A549 (cell line): ENCODE results near the gene CPED1. TPM values are rescaled to one million over a fixed set of nuclear protein-coding genes. Genes with fewer than 3 reads are reported as not detected.

ENCODE experiments used
- ATAC-seq, 2 experiments: fragments of 200-7000 bp in 1 of 2; fragments of >200 bp in 1 of 2; cut with Nextera tagmentation in 1 of 2; cut with Tn5 transposase in 1 of 2; 3 replicates each; pipeline versions ENCODE4 v1.8.0 to v1.9.1; 2018 to 2020; ENCODE audit warnings: mild to moderate bottlenecking in 1 of 2, moderate library complexity in 1 of 2
- CTCF ChIA-PET: fragments of 300-600 bp; sonication (Branson Sonifier 250); formaldehyde crosslinking; extraction: SDS; loops from one replicate; lab custom pipeline; 2021; ENCODE audit warnings: antibody characterized with exemption, inconsistent platforms; lab: Yijun Ruan, JAX
- POLR2A ChIA-PET: fragments of 350-600 bp; formaldehyde crosslinking; extraction: SDS; loops from one replicate; lab custom pipeline; 2021; ENCODE audit warnings: antibody characterized with exemption, inconsistent platforms; lab: Yijun Ruan, JAX
- DNase-seq, 2 experiments: peaks; one replicate each; pipeline versions ENCODE4 v3.0.0 to v3.0.0-alpha.2; 2011 to 2016; ENCODE audit warnings: low read depth in 1 of 2, low spot score in 1 of 2
- FAIRE-seq: peaks from 2 replicates; lab custom pipeline; 2011; peaks lifted over from hg19 to GRCh38; lab: Jason Lieb, UNC
- H3K27ac ChIP-seq, 2 experiments: fragments of >200 bp; sonication (Bioruptor Twin); formaldehyde crosslinking; 3 replicates each; pipeline ENCODE4 v1.5.1; 2016 to 2017
- H3K4me1 ChIP-seq: fragments of >200 bp; sonication (Bioruptor Twin); formaldehyde crosslinking; 3 replicates; pipeline ENCODE4 v1.6.1; 2016
- H3K4me2 ChIP-seq: fragments of >200 bp; sonication (Bioruptor Twin); formaldehyde crosslinking; 3 replicates; pipeline ENCODE4 v1.6.1; 2016
- H3K4me3 ChIP-seq: fragments of >200 bp; sonication (Bioruptor Twin); formaldehyde crosslinking; 3 replicates; pipeline ENCODE4 v1.5.1; 2016
- H3K9me3 ChIP-seq: fragments of >200 bp; sonication (Bioruptor Twin); formaldehyde crosslinking; 3 replicates; pipeline ENCODE4 v1.6.1; 2016
- ATOH8 ChIP-seq: fragments of 250-450 bp; sonication (Bioruptor Pico); IDR thresholded peaks from 2 replicates; pipeline ENCODE4 v1.5.0; 2020; ENCODE audit warnings: low read depth, mild to moderate bottlenecking, moderate library complexity
- BHLHE40 ChIP-seq: IDR thresholded peaks from 2 replicates; pipeline ENCODE4 v1.6.1; 2012; ENCODE audit warnings: low read depth, low read length, inconsistent platforms
- CHD2 ChIP-seq: fragments of 150-350 bp; IDR thresholded peaks from 2 replicates; pipeline ENCODE4 v1.6.1; 2014; ENCODE audit warnings: low read length; ENCODE audit not compliant: partially characterized antibody
- E2F6 ChIP-seq: IDR thresholded peaks from 2 replicates; pipeline ENCODE4 v1.6.1; 2012; ENCODE audit warnings: low read depth, borderline replicate concordance
- EHF ChIP-seq: fragments of 250-450 bp; sonication (Bioruptor Pico); IDR thresholded peaks from 2 replicates; pipeline ENCODE4 v1.5.0; 2020; ENCODE audit warnings: mild to moderate bottlenecking
- ELK1 ChIP-seq: fragments of 150-350 bp; IDR thresholded peaks from 2 replicates; pipeline ENCODE4 v1.6.1; 2014; ENCODE audit warnings: low read depth, mild to moderate bottlenecking, low read length
- EP300 ChIP-seq, 2 experiments: fragments of >200 bp; sonication (Bioruptor Twin); formaldehyde crosslinking; IDR thresholded peaks; 2 replicates in 1 of 2; 3 replicates in 1 of 2; pipeline ENCODE4 v1.6.1; 2016 to 2017
- FOXS1 ChIP-seq: fragments of 250-450 bp; sonication (Bioruptor Pico); IDR thresholded peaks from 2 replicates; pipeline ENCODE4 v1.5.0; 2020; ENCODE audit warnings: mild to moderate bottlenecking, moderate library complexity
- HOXA7 ChIP-seq: fragments of 250-450 bp; sonication (Bioruptor Pico); IDR thresholded peaks from 2 replicates; pipeline ENCODE4 v1.5.0; 2020; ENCODE audit warnings: mild to moderate bottlenecking, moderate library complexity
- KDM5A ChIP-seq: fragments of 200-600 bp; sonication (generic); IDR thresholded peaks from 2 replicates; pipeline ENCODE4 v1.6.1; 2016; ENCODE audit warnings: antibody characterized with exemption, mild to moderate bottlenecking
- MAX ChIP-seq: IDR thresholded peaks from 2 replicates; pipeline ENCODE4 v1.6.1; 2012
- MAZ ChIP-seq: fragments of 150-350 bp; IDR thresholded peaks from 2 replicates; pipeline ENCODE4 v1.6.1; 2014; ENCODE audit warnings: antibody characterized with exemption, low read depth, low read length, borderline replicate concordance
- NFE2L2 ChIP-seq: fragments of 150-350 bp; conservative IDR thresholded peaks from 2 replicates; pipeline ENCODE4 v1.6.1; 2014; ENCODE audit warnings: low read length
- NPAS2 ChIP-seq: fragments of 250-450 bp; sonication (Bioruptor Pico); IDR thresholded peaks from 2 replicates; pipeline ENCODE4 v1.8.0; 2022; ENCODE audit warnings: mild to moderate bottlenecking, moderate library complexity, borderline replicate concordance
- NR3C1 ChIP-seq: fragments of >200 bp; sonication (Bioruptor Twin); formaldehyde crosslinking; IDR thresholded peaks from 3 replicates; pipeline ENCODE4 v1.6.1; 2017
- PBX3 ChIP-seq: IDR thresholded peaks from 2 replicates; pipeline ENCODE4 v1.6.1; 2012
- POLR2AphosphoS2 ChIP-seq: conservative IDR thresholded peaks from 2 replicates; pipeline ENCODE4 v1.6.1; 2012; ENCODE audit warnings: low read length, improper control_type of control experiment, inconsistent platforms
- RAD21 ChIP-seq, 2 experiments: fragments of >200 bp in 1 of 2; sonication (Bioruptor Twin) in 1 of 2; formaldehyde crosslinking in 1 of 2; IDR thresholded peaks in 1 of 2; conservative IDR thresholded peaks in 1 of 2; 2 replicates in 1 of 2; 3 replicates in 1 of 2; pipeline ENCODE4 v1.6.1; 2012 to 2018; ENCODE audit warnings: inconsistent platforms in 1 of 2
- RCOR1 ChIP-seq: fragments of 150-350 bp; IDR thresholded peaks from 2 replicates; pipeline ENCODE4 v1.6.1; 2014; ENCODE audit warnings: antibody characterized with exemption, low read length, low read depth
- RFX5 ChIP-seq: fragments of 450-650 bp; IDR thresholded peaks from 2 replicates; pipeline ENCODE4 v1.7.1; 2014; ENCODE audit warnings: antibody characterized with exemption, mild to moderate bottlenecking, moderate library complexity
- RNF2 ChIP-seq: fragments of 200-600 bp; sonication (generic); IDR thresholded peaks from 2 replicates; pipeline ENCODE4 v1.6.1; 2016; ENCODE audit warnings: low read depth, mild to moderate bottlenecking, antibody characterized with exemption, moderate library complexity, borderline replicate concordance
- SMC3 ChIP-seq: fragments of >200 bp; sonication (Bioruptor Twin); formaldehyde crosslinking; IDR thresholded peaks from 3 replicates; pipeline ENCODE4 v1.6.1; 2018; ENCODE audit warnings: inconsistent platforms
- TP53 ChIP-seq: fragments of 250-450 bp; sonication (Bioruptor Pico); IDR thresholded peaks from 2 replicates; pipeline ENCODE4 v1.5.0; 2021; ENCODE audit warnings: mild to moderate bottlenecking, moderate library complexity
- ZC3H11A ChIP-seq: fragments of 450-650 bp; IDR thresholded peaks from 2 replicates; pipeline ENCODE4 v1.6.1; 2014; ENCODE audit warnings: antibody characterized with exemption, mild to moderate bottlenecking
- ZFP36 ChIP-seq: fragments of 450-650 bp; IDR thresholded peaks from 2 replicates; pipeline ENCODE4 v1.6.1; 2014; ENCODE audit warnings: borderline replicate concordance; ENCODE audit not compliant: partially characterized antibody
- ZSCAN20 ChIP-seq: fragments of 250-450 bp; sonication (Bioruptor Pico); IDR thresholded peaks from 2 replicates; pipeline ENCODE4 v1.8.0; 2022; ENCODE audit warnings: mild to moderate bottlenecking, moderate library complexity
- WGBS: methylation state at CpG from one replicate; pipeline ENCODE4 v1.1.6; 2017; ENCODE audit errors: missing lambda C conversion rate; 5-methylcytosine and 5-hydroxymethylcytosine counted together
- polyA plus RNA-seq, 4 experiments: library from polyadenylated mRNA; depleted of rRNA in 3 of 4; stranded (reverse); fragments of >200 nt; fragmentation: RNase III in 1 of 4; extraction: RNeasy Plus Mini Kit Qiagen cat#74134 plus additional on column Dnase treatment in 1 of 4; gene quantifications; 2 replicates in 3 of 4; 3 replicates in 1 of 4; pipeline ENCODE4 v1.2.3, GENCODE V29; 2011 to 2017

Gene CPED1
- polyA plus RNA-seq, 2 of the 4 experiments (the other 2 are of a cell fraction), result 0.03 TPM; not detected in 1

GRCh38 chr7:120959929-120960484, 28.5 kb upstream of the CPED1 start:
- H3K4me2 ChIP-seq, result no peak overlapping the region
- no peak for TF ChIP-seq RAD21 (conservative IDR thresholded peaks at IDR 0.05 in 1 of 2, IDR thresholded peaks at IDR 0.05 in 1 of 2)
- no peak for TF ChIP-seq EHF
- TF ChIP-seq KDM5A, result no peak
- TF ChIP-seq RCOR1, result no peak
- no peak for TF ChIP-seq ZC3H11A
- no peak for TF ChIP-seq RFX5
- TF ChIP-seq E2F6, result no peak
- TF ChIP-seq ZSCAN20, result no peak
- no peak for TF ChIP-seq POLR2AphosphoS2
- no peak for TF ChIP-seq EP300 (IDR thresholded peaks at IDR 0.05)
- TF ChIP-seq CHD2, result no peak
- TF ChIP-seq MAZ, result no peak
- H3K4me1 ChIP-seq, result no peaks in the 10 kb centered on the region
- no peak overlapping the region for H3K4me3 ChIP-seq
- FAIRE-seq (no peak), ATAC-seq (no peak), DNase-seq (no peak)
- WGBS, result 96% methylated on average over 8 of the region's 8 CpGs
- ChIA-PET CTCF (interaction anchor here (1.7 kb wide), 1 partner anchor 27 kb away, joined by 4 read pairs; no protein-coding TSS in a partner anchor), POLR2A (interaction anchor here (0.6 kb wide), 1 partner anchor 10 kb away, joined by 5 read pairs; the partner anchor contains the start of gene ING3)
- H3K9me3 ChIP-seq, result no peaks in the 10 kb centered on the region
- no peak overlapping the region for H3K27ac ChIP-seq

- 88% methylated on average over 1 of the region's 1 CpG for WGBS
- ATAC-seq, result no peak
Observed at GRCh38 chr7:120960714-120961113, 27.8 kb upstream of the CPED1 start.

GRCh38 chr7:120961638-120962173, 26.8 kb upstream of the CPED1 start:
- Histone ChIP-seq H3K4me1 (no peaks in the 10 kb centered on the region), H3K4me2 (no peak overlapping the region), H3K27ac (no peak overlapping the region), H3K9me3 (no peaks in the 10 kb centered on the region), H3K4me3 (no peak overlapping the region)
- ATAC-seq, result no peak
- TF ChIP-seq ZSCAN20 (no peak), EP300 (IDR thresholded peaks at IDR 0.05) (no peak), EHF (no peak), MAZ (no peak), ZFP36 (no peak), ELK1 (no peak), SMC3 (no peak), HOXA7 (no peak), ATOH8 (CRISPR knock-in tag) (no peak), RAD21 (conservative IDR thresholded peaks at IDR 0.05 in 1 of 2, IDR thresholded peaks at IDR 0.05 in 1 of 2) (no peak), MAX (no peak), TP53 (no peak), RNF2 (no peak), PBX3 (no peak), NFE2L2 (no peak), NR3C1 (no peak), BHLHE40 (no peak)
- ChIA-PET POLR2A (no interaction called here), CTCF (interaction anchor here (1.1 kb wide), 1 partner anchor 26 kb away, joined by 4 read pairs; no protein-coding TSS in a partner anchor)
- WGBS, result 85% methylated on average over 1 of the region's 1 CpG
- DNase-seq, result no peak
- no peak for FAIRE-seq

More at GRCh38 chr7:120960714-120961113, 27.8 kb upstream of the CPED1 start:
- H3K9me3 ChIP-seq, result no peaks in the 10 kb centered on the region
- no peaks in the 10 kb centered on the region for H3K4me1 ChIP-seq
- no peak overlapping the region for H3K4me2 ChIP-seq
- H3K4me3 ChIP-seq, result no peak overlapping the region
- ChIA-PET POLR2A (interaction anchor here (0.6 kb wide), 1 partner anchor 10 kb away, joined by 5 read pairs; the partner anchor contains the start of gene ING3), CTCF (no interaction called here)
- peak; percentile 70 for FAIRE-seq
- TF ChIP-seq NPAS2 (CRISPR knock-in tag), result no peak
- no peak for TF ChIP-seq EP300 (IDR thresholded peaks at IDR 0.05)
- no peak for TF ChIP-seq FOXS1 (CRISPR knock-in tag)
- TF ChIP-seq NR3C1, result no peak
- DNase-seq, result no peak
- H3K27ac ChIP-seq, result no peak overlapping the region
